Pulmonary artery endothelial cell (primary cell): Measurements from ENCODE around the gene CFAP74. TPM values are rescaled to one million over a fixed set of nuclear protein-coding genes. Genes with fewer than 3 reads are reported as not detected.
"Not testable (repeated sequence)": the region's sequence is repeated elsewhere in the genome, so short reads cannot be mapped to it uniquely, and the experiment has no call there.

ENCODE experiments used
- DNase-seq: peaks from one replicate; pipeline ENCODE4 v3.0.0-alpha.2; 2011; ENCODE audit warnings: low read depth, low spot score
- total RNA-seq: library from RNA; depleted of rRNA; stranded (reverse); fragments of >200 nt; gene quantifications from 2 replicates; pipeline ENCODE4 v1.2.3, GENCODE V29; 2014

The CFAP74 gene
- total RNA-seq, 1 donor from 2014 or later, result not detected

- no peak for DNase-seq
These were observed 48.6 kb downstream of the CFAP74 start for GRCh38 chr1:1954831-1955441.

- DNase-seq, result no peak
These were observed 49.6 kb downstream of the CFAP74 start for GRCh38 chr1:1954015-1954414.

DNA sequence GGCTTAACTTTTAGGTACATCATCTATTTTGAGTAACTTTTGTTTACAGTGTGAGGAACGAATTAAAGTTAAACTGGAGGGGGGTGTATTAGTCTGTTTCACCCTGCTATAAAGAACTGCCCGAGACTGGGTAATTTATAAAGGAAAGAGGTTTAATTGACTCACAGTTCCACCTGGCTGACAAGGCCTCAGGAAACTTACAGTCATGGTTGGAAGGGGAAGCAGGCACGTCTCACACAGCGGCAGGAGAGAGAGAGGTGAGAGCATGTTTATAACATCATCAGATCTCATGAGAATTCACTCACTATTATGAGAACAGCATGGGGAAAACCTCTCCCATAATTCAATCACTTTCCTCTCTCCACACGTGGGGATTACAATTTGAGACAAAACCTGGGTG, 52.6 kb downstream of the CFAP74 start:
- DNase-seq, result no peak

DNA sequence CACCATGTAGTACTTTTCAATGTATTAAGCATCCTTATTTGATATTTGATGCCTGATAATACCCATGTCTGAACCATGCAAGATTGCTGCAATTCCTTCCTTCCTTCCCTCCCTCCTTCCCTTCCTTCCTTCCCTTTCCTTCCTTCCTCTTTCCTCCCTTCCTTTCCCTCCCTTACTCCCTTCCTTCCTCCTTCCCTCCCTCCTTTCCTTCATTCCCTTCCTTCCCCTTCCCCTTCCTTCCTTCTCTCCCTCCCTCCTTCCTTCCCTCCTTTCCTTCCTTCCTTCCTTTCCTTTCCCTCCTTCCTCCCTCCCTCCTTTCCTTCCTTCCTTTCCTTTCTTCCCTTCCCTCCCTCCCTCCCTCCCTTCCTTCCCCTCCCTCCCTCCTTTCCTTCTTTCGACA, 54.8 kb downstream of the CFAP74 start:
- DNase-seq, result no peak

- DNase-seq, result no peak
These were observed 56.1 kb downstream of the CFAP74 start for GRCh38 chr1:1947493-1947892.

DNA sequence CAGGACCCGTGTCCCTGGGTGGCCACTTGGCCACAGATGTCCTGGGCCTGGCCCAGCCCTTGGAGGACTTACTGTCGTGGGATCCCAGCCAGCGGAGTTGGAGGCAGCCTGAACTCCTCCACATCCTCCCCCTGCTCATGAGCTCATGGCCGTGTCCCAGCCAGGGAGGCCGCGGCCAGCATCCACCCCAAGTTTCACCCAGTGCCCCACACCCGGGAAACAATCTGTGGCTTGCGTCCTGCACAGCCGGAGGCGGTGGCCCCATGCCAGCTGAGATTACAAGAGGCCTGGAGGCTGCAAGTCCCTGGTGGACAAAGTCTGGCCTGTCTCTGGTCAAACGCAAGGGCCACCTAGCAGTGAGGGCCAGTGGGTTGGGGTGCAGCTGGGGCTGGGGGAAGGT, 57.0 kb downstream of the CFAP74 start:
- DNase-seq, result no peak

- no peak for DNase-seq
These were observed 57.7 kb downstream of the CFAP74 start for GRCh38 chr1:1945782-1946393.

DNA sequence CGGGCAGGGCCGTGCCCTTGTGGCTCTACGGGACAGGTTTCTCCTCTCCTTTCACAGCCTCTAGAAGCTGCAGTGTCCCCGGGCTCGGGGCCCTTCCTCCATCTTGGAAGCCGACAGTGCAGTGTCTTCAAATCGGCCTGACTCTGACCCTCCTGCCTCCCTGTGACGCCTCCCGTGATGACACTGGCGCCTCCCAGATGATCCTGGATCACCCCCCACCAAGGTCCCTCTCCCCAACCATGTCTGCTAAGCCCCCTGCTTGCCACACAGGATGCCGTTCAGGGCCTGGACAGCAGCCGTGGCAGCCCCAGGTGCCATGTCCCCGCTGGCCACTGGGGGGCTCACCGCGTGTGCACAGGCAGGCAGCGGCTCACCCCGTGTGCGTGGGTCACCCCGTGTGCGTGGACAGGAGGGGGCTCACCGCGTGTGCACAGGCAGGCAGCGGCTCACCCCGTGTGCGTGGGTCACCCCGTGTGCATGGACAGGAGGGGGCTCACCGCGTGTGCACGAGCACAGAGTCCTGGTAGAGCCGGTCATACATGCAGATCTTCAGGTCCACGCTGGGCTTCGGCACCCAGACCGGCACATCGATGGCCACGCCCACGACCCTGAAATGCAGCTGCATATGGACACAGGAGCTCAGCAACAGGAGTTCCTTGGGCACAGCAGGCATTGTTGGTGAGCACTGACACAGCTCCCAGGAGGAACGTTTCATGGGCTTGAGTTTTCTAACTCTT, 59.6 kb downstream of the CFAP74 start:
- no peak for DNase-seq

- no peak for DNase-seq
These were observed 60.6 kb downstream of the CFAP74 start for GRCh38 chr1:1942753-1943656.

- no peak for DNase-seq
These were observed 61.5 kb downstream of the CFAP74 start for GRCh38 chr1:1941868-1942752.

DNA sequence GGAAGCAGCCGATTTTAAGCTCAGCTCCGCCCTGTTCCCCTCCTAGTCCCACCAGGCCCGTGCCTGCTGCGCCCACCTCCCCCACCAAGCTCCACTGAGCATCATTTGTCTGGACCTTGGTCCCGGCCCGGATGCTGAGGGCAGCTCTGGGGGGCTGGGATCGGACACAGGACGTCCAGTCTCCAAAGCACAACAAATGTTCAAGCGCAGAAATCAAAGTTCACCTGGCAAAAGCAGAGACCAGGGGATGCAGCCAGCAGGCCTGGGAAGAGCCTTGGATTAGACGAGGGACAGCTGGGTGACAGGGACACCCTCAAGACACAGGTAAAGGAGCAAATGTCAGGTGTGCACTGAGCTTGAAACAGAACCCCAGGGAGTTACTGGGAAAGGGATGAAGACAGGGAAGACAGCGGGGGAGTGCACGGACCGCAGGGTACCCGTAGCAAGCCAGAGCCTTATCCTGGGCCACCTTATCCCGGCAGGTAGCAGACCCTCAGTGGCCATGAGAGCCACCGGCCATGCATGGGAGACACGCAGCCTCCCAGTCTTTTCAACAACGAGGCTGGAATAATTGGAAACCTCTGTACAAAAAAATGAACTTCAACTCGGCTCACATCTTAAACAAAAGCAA, 62.3 kb downstream of the CFAP74 start:
- DNase-seq, result no peak

DNA sequence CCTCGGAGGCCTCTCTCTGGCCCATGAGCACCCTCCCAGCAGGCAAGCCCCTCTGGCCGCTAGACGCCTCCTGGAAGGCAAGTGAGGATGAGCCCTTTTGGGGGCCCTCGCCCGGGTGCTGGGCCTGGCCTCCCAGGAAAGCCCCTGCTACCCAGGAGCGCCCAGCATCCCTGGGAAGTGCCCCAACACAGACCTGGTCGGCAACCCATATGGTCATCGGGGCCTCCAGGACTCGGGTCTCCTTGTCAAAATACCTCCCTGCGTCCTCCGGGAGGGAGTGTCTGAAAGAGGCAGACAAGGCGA, 63.5 kb downstream of the CFAP74 start:
- no peak for DNase-seq

GRCh38 chr1:1939296-1940122, 64.1 kb downstream of the CFAP74 start:
- no peak for DNase-seq

DNA sequence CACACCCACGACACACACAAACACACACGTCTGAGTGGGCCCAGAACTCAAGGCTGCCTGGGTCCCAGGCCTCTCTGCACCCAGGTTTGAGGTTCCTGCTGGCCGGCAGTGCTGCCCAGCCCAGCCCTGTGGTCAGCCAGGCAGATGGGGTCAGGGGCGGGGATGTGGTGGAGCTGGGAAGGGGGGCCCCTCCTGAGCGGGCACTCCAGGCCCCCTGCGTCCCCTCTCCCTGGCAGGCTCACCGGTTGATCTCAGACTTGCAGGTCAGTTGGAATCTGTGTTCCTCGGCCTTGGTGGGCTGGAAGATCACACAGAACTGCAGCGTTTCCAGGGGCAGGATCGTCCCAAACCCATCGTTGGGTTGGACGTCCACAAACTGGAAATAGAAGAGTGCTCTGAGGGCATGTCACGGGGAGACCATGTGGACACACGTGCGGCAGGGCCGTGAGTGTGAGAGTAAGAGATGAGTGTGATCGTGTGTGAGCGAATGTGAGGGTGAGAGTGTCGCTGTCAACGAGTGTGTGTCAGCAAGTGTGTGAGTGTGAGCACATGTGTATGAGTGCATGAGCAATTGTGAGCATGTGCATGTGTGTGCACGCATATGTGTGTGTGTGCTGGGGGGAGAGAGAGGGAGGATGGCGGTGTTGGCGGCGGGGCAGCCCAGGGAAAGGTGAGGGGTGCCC, 64.8 kb downstream of the CFAP74 start:
- no peak for DNase-seq

DNA sequence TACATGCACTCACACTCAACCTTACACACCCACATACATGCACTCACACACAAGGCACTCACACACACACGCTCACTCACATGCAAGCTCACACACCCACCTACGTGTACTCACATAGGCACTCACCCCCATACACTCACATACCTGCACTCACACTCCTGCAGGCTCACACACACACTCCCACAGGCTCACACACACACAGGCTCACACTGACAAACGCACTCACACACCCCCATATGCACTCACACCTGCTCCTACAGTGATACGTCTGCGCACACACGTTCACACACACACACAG, 65.4 kb downstream of the CFAP74 start:
- no peak for DNase-seq

DNA sequence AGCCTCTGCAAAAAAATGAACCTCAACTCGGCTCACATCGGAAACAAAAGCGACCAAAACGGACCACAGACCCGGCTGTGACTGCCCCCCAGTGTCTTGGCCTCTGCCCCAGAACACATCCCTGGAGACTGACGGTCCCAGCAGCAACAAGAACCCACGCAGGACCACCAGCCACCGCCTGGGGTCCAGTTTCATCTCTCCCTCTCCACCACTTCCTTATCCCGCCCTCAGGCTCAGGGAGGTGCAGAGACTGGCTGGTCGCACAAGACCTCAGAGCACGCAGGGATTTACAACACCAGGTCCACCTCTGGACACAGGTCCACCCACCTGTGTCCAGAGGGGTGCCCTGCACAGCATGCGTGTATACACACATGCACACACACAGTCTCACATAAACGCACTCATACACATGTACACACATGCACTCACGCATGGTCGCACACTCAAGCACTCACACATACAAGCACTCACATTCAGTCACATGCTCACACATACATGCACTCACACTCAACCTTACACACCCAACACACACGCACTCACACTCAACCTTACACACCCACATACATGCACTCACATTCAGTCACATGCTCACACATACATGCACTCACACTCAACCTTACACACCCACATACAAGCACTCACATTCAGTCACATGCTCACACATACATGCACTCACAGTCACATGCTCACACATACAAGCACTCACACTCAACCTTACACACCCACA, 65.9 kb downstream of the CFAP74 start:
- no peak for DNase-seq

DNA sequence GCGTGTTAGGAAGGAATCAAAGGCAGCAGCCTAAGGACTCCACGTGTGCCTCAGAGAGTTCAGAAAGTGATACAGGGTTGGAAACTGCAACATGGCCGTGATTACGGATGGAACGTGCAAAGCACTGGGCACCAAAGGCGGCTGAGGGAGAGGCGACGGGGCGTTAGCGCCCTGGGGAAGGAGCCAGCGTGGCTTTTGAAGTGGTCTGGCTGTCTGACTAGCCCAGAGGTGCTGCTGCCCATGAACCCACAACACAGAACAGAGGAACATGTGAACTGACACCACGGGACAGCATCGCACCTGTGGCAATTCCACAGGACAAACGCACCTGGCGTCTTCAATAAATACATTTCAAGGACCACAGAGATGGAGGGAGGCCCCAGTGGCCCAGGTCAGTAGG, 66.5 kb downstream of the CFAP74 start:
- DNase-seq, result no peak

- DNase-seq, result not testable (repeated sequence)
These were observed 68.7 kb downstream of the CFAP74 start for GRCh38 chr1:1934848-1935247.
